Large intestine (tissue), 3 donors: ENCODE measurements around the gene PTPN7. TPM values are rescaled to one million over a fixed set of nuclear protein-coding genes. Genes with fewer than 3 reads are reported as not detected.
A peak's percentile ranks its signal among the peaks of the same experiment; 100 is the strongest.

ENCODE experiments used
- DNase-seq, 2 donors: peaks; one replicate each; pipeline versions ENCODE4 v3.0.0 to v3.0.0-alpha.2; 2013
- H3K27ac ChIP-seq: one replicate; pipeline ENCODE4 v1.5.1; 2013; ENCODE audit warnings: low read length
- H3K27me3 ChIP-seq: 2 replicates; pipeline ENCODE4 v1.6.1; 2013; ENCODE audit warnings: low read length; ENCODE audit not compliant: control insufficient read depth, insufficient read depth
- H3K36me3 ChIP-seq: 2 replicates; pipeline ENCODE4 v1.6.1; 2013; ENCODE audit warnings: low read length; ENCODE audit not compliant: control insufficient read depth, insufficient read depth
- H3K4me1 ChIP-seq: one replicate; pipeline ENCODE4 v1.6.1; 2013; ENCODE audit warnings: low read length; ENCODE audit not compliant: control insufficient read depth, insufficient read depth
- H3K4me3 ChIP-seq: one replicate; pipeline ENCODE4 v1.5.1; 2013; ENCODE audit warnings: low read length
- H3K9me3 ChIP-seq: one replicate; pipeline ENCODE4 v1.6.1; 2013; ENCODE audit warnings: mild to moderate bottlenecking, low read depth, low read length, moderate library complexity; ENCODE audit not compliant: control insufficient read depth
- WGBS: methylation state at CpG from one replicate; pipeline ENCODE4 v1.1.5; 2013; ENCODE audit warnings: low lambda C conversion rate; ENCODE audit not compliant: insufficient coverage; 5-methylcytosine and 5-hydroxymethylcytosine counted together
- polyA plus RNA-seq: library from polyadenylated mRNA; unstranded; fragments of 120-200 nt; gene quantifications from one replicate; pipeline ENCODE4 v1.2.1, GENCODE V29; 2013

Gene PTPN7
- polyA plus RNA-seq, 1 donor, result 4.4 TPM

DNA sequence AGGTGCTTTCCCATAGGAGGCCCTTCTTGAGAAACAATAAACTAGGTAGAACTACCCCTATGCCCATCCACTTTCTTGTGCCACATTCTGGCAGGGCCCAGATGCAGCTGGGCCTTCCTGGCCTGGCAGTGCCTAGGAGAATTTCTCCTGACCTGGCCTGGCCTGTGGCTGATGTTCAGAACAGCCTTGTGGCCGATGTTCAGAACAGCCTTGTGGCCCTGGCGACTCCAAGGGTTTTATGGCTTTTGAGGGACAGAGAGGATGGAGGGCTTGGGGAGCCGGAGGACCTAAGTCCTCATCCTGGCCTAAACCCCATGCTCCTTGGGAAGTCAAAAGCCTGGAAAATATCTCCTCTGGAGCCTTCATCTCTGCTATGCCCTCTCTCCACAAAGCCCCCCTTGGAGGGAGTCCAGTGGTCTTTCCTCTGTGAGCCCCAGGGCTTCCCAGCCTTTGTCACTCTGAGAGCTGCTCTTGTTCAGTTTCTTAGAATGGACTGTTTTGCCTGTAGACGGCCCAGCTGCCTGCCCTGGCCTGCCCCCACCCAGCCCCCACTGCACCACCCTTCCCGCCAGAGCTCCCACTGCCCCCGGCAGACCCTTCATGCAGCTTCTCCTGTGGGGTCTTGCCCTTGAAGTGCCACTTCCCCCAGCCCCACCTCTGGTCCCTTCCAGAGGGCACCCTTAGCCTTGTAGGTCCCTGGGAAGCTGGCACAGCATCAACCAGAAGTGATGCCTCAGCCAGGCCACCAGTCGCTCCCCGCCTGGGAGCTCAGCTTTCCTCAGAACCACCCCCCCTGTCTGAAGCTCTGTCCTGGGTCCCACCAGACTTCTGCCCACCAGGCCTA lies 30.7 kb downstream of the PTPN7 start:
- no peak overlapping the region for H3K27ac ChIP-seq
- no CpG with 5 or more reads among the region's 8 CpGs for WGBS

DNA sequence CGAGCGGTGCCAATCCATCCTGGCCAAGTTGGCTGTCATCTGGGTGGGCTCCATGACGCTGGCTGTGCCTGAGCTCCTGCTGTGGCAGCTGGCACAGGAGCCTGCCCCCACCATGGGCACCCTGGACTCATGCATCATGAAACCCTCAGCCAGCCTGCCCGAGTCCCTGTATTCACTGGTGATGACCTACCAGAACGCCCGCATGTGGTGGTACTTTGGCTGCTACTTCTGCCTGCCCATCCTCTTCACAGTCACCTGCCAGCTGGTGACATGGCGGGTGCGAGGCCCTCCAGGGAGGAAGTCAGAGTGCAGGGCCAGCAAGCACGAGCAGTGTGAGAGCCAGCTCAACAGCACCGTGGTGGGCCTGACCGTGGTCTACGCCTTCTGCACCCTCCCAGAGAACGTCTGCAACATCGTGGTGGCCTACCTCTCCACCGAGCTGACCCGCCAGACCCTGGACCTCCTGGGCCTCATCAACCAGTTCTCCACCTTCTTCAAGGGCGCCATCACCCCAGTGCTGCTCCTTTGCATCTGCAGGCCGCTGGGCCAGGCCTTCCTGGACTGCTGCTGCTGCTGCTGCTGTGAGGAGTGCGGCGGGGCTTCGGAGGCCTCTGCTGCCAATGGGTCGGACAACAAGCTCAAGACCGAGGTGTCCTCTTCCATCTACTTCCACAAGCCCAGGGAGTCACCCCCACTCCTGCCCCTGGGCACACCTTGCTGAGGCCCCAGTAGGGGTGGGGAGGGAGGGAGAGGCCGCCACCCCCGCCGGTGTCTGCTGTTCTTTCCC lies 32.4 kb downstream of the PTPN7 start:
- Histone ChIP-seq H3K4me1 (no peaks in the 10 kb centered on the region), H3K4me3 (no peak overlapping the region), H3K36me3 (peaks cover 11% of the 10 kb centered on the region), H3K27ac (no peak overlapping the region), H3K9me3 (no peaks in the 10 kb centered on the region), H3K27me3 (no peaks in the 10 kb centered on the region)
- DNase-seq, result no peak
- WGBS, result no CpG with 5 or more reads among the region's 26 CpGs

More for the DNA sequence above, 30.7 kb downstream of the PTPN7 start:
- H3K4me3 ChIP-seq, result no peak overlapping the region
- peaks cover 25% of the 10 kb centered on the region for H3K36me3 ChIP-seq
- H3K27me3 ChIP-seq, result no peaks in the 10 kb centered on the region
- no peaks in the 10 kb centered on the region for H3K4me1 ChIP-seq
- no peak for DNase-seq
- H3K9me3 ChIP-seq, result no peaks in the 10 kb centered on the region

DNA sequence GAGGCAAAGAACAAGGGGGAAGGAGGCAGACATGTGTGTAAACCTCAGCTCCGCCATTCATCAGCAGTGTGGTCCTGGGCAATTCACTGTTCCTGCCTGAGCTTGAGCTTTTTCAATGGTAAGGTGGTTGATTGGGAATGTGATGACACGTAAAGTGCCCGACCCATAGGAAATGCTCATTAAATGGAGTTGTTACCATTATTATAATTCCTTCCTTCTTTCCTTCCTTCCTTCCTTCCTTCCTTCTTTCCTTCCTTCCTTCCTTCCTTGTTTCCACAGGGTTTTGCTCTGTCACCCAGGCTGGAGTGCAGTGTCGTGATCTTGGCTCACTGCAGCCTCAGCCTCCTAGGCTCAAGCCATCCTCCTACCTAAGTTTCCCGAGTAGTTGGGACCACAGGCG lies 33.3 kb downstream of the PTPN7 start:
- DNase-seq, result no peak
- Histone ChIP-seq H3K9me3 (no peaks in the 10 kb centered on the region), H3K27me3 (no peaks in the 10 kb centered on the region), H3K4me3 (no peak overlapping the region), H3K27ac (no peak overlapping the region), H3K4me1 (no peaks in the 10 kb centered on the region), H3K36me3 (peaks cover 2% of the 10 kb centered on the region)
- WGBS, result 90% methylated on average over 2 of the region's 6 CpGs

- Histone ChIP-seq H3K27ac (no peak overlapping the region), H3K4me3 (no peak overlapping the region), H3K36me3 (no peaks in the 10 kb centered on the region), H3K9me3 (no peaks in the 10 kb centered on the region), H3K27me3 (no peaks in the 10 kb centered on the region), H3K4me1 (no peaks in the 10 kb centered on the region)
- no CpG with 5 or more reads among the region's 9 CpGs for WGBS
- DNase-seq, result no peak
Measured at GRCh38 chr1:202126426-202126825, 34.0 kb downstream of the PTPN7 start.

- H3K4me1 ChIP-seq, result no peaks in the 10 kb centered on the region
- H3K9me3 ChIP-seq, result no peaks in the 10 kb centered on the region
- no peak for DNase-seq
- no peaks in the 10 kb centered on the region for H3K27me3 ChIP-seq
- H3K27ac ChIP-seq, result no peak overlapping the region
- no CpG with 5 or more reads among the region's 8 CpGs for WGBS
- no peak overlapping the region for H3K4me3 ChIP-seq
- H3K36me3 ChIP-seq, result no peaks in the 10 kb centered on the region
Measured at GRCh38 chr1:202125611-202126010, 34.8 kb downstream of the PTPN7 start.

DNA sequence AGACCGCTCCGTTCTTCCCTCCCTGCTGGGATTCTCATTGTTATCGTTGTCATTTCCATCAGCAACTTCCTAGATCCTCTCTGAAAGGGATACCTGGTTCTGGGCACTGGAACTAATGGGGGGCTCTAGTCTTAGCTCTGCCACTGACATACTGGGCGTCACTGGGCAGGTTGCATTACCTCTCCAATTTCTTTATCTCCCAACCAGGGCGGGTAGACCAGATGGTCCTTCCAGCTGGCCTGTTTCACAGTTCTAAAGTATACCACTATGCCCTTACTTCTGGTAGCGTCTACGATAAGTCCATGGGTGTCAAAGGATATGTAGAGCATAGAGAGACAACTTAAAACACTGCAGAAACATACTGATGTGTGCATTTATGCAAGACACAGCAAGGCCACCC lies 36.3 kb downstream of the PTPN7 start:
- H3K27ac ChIP-seq, result no peak overlapping the region
- no peak for DNase-seq
- H3K9me3 ChIP-seq, result no peaks in the 10 kb centered on the region
- no peaks in the 10 kb centered on the region for H3K36me3 ChIP-seq
- WGBS, result no CpG with 5 or more reads among the region's 7 CpGs
- H3K4me1 ChIP-seq, result no peaks in the 10 kb centered on the region
- H3K4me3 ChIP-seq, result no peak overlapping the region
- no peaks in the 10 kb centered on the region for H3K27me3 ChIP-seq

DNA sequence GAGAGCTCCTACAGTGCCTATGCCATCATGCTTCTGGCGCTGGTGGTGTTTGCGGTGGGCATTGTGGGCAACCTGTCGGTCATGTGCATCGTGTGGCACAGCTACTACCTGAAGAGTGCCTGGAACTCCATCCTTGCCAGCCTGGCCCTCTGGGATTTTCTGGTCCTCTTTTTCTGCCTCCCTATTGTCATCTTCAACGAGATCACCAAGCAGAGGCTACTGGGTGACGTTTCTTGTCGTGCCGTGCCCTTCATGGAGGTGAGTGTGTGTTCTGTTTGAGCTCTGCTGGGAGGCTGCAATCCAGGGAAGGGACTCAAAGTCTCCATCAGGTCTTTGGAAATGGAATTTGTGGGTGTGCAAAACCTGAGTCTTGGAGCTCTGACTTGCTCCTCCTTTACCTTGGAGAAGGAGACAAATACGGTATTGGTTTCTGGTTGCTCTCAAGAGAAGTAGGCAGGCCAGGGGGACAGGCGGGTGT lies 37.0 kb downstream of the PTPN7 start:
- Histone ChIP-seq H3K27me3 (no peaks in the 10 kb centered on the region), H3K4me3 (no peak overlapping the region), H3K4me1 (peaks cover 5% of the 10 kb centered on the region), H3K9me3 (no peaks in the 10 kb centered on the region), H3K27ac (no peak overlapping the region), H3K36me3 (no peaks in the 10 kb centered on the region)
- no peak for DNase-seq
- WGBS, result no CpG with 5 or more reads among the region's 10 CpGs

GRCh38 chr1:202122639-202123335 lies 37.6 kb downstream of the PTPN7 start, which contains the start of gene GPR37L1:
Gene GPR37L1 (plus strand): TSS chr1:202122917. CDS start chr1:202122964, 47 bp downstream.
- H3K27me3 ChIP-seq, result no peaks in the 10 kb centered on the region
- no peaks in the 10 kb centered on the region for H3K9me3 ChIP-seq
- H3K4me3 ChIP-seq, result no peak within 1 kb of the TSS
- no peaks in the 10 kb centered on the region for H3K36me3 ChIP-seq
- WGBS, result no CpG with 5 or more reads among the region's 19 CpGs
- no peak for DNase-seq
- H3K27ac ChIP-seq, result no peak within 1 kb of the TSS
- peaks cover 10% of the 10 kb centered on the region for H3K4me1 ChIP-seq

DNA sequence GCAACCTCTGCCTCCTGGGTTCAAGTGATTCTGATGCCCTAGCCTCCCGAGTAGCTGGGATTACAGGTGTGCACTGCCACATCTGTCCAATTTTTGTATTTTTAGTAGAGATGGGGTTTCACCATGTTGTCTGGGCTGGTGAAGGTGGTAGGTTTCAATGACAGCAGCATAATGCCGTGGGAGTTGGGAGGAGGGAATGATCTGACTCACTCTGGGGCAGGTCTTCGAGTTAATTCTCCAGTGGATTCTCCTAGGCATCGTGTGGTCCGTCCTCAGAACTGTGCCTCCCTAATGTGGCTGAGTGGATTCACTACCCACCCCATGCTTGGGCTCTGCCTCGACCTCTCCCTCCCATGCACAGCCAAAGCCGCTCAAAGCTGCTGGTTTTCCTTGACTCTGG lies 39.4 kb downstream of the PTPN7 start:
- Histone ChIP-seq H3K27me3 (no peaks in the 10 kb centered on the region), H3K9me3 (no peaks in the 10 kb centered on the region), H3K27ac (no peak overlapping the region), H3K4me1 (peaks cover 13% of the 10 kb centered on the region), H3K36me3 (no peaks in the 10 kb centered on the region), H3K4me3 (no peak overlapping the region)
- DNase-seq, result no peak
- WGBS, result no CpG with 5 or more reads among the region's 7 CpGs

GRCh38 chr1:202117898-202118371 lies 42.5 kb downstream of the PTPN7 start:
- H3K4me1 ChIP-seq, result peaks cover 33% of the 10 kb centered on the region
- H3K27ac ChIP-seq, result peak overlapping the region; percentile 83
- DNase-seq, result peak; percentile 77 to 84
- no peaks in the 10 kb centered on the region for H3K27me3 ChIP-seq
- H3K9me3 ChIP-seq, result no peaks in the 10 kb centered on the region
- no CpG with 5 or more reads among the region's 10 CpGs for WGBS
- no peaks in the 10 kb centered on the region for H3K36me3 ChIP-seq
- no peak overlapping the region for H3K4me3 ChIP-seq
